ENCODE measurements around the gene GARS1.
A peak's percentile ranks its signal among the peaks of the same experiment; 100 is the strongest.

The GARS1 gene

DNA sequence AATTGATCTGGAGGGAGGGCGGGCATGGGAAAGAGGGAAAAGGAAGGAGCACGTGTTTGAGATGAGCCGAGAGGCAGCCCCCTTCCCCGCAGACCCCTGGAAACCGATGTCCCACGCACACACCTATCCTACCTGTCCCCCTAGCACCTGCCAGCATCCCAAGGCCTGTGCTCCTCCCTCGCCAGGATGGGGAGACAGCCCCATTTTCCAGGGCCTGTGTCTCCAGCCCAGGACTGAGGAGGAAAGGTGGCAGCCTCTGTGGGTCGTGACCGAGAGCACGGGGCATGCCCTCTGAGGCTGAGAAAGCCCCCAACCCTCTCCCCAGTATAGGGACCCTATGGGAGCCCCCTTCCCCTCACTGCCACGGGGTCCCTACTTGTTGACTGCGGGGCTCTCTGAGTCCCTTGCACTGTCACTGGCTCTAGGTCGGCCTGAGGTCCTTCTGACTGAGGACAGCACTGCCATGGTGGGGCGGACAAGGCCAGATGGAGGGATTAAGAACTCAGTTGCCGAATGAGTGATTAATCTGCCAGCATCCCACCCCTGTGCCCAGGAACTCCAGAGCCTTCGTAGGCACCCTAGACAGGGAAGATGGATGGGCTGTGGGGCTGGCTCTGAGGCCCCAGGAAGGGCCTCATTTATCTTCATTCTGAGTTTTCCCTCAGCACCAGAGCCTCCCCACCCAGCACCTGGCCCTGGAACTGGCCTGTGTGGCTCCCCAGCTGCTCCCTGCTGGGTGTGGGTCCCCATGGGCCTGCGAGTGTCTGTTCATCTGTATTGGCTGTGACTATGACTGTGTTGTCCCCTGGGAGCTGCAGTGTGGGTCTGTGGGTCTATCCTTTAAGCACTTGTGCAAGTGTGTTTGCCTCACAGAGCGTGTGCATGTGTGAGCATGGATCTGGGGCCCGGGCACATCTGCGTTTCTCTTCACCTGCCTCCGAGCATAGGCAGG is 61.6 kb downstream of the GARS1 start:
- DNase-seq: peak; percentile 8

- no peak for DNase-seq
These were observed 62.5 kb downstream of the GARS1 start for GRCh38 chr7:30657131-30657530.

GRCh38 chr7:30658479-30659074 is 63.9 kb downstream of the GARS1 start:
- no peak for DNase-seq

- no peak for DNase-seq
These were observed 64.6 kb downstream of the GARS1 start for GRCh38 chr7:30659312-30659711.

- no peak for DNase-seq
These were observed 65.9 kb downstream of the GARS1 start for GRCh38 chr7:30660331-30661255.

DNA sequence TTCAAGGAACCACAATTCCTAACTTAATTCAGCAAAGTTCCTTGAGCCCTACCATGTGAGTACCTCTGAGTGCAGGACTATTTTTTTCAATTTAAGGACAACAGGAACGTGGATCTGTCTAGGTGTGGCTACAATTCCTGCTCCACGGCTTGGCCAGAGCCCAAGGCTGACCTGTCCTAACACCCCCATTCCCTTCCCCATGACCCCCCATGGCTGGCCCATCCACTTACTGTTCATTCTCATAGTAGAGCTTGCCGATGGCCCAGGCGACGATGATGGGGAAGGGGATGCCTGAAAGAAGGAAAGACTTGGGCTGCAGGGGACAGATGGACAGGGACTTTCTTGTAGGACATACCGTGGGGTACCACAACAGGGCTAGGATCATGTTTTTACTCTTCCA is 67.2 kb downstream of the GARS1 start:
- no peak for DNase-seq

DNA sequence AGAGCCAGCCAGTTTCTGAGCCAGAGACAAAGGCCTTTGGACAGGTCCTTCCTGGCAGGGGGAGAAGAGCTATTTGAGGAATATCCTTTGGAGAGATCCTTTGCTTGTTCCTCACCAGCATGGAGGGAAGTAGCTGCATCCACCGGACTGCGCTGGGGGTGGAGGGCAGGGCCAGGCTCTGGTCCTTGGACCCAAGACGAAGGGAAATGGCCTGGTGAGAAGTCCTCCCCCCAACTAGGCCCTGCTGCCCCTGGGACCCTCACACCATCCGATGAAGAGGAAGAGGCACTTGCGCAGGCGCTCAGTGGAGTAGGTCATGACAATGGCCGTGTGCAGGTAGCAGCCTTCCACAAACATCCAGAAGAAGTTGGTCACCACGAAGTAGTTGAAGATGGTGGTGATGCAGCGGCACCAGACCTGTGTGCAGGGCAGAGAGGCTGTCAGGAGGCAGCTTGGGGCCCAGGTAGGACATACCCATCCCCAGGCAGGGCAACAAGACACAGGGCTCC is 67.8 kb downstream of the GARS1 start:
- DNase-seq: no peak

DNA sequence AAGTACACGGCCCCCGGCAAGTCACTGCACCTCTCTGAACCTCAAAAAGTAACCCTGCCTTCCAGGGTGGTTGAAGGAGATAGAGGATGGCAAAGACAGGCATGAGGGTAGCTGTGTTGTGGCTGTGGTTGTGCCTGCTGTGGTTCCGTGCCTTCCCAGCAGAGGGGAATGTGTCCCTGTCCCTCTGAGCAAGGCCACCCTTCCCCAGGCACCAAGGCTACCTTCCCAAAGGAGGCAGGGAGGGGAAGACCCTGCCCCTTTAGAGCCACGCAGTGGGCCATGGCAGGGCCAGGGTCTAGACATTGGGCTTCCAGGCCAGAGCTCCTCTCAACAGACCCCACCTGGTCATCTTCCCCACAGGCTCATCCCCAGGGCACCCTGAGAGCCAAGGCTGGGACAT is 68.7 kb downstream of the GARS1 start:
- no peak for DNase-seq

DNA sequence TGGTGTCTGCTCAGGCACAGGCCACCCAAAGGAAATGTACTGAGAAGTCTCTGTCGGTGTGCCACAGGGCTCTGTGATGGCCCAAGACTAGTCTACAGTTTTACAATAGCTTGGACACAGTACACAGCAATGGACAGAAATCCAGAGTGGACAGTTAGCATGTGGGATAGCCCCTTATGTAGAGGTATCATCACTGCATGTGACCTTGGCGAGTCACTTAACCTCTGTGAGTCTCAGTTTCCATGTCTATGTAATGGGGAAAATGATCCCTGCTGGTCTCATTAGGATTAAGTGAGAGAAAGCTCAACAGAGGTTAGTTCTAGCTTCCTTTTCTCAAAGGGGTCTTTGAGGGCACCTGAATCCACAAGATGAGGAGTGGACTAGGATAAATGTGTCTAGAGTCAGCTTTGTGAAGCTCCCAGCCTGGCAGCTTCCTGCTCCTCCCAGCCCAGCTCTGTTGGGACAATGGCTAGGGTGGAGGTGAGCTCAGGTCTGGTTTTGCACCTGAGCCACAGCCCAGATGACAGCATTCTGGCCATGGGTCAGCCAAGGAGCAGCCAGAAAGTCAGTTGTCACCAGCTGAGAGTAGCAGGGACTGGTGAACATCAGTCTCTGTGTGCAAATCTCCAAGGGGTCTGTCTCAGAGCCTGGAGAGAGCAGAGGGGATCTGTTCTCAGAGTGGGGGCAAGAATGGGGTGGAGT is 69.7 kb downstream of the GARS1 start:
- DNase-seq: no peak

DNA sequence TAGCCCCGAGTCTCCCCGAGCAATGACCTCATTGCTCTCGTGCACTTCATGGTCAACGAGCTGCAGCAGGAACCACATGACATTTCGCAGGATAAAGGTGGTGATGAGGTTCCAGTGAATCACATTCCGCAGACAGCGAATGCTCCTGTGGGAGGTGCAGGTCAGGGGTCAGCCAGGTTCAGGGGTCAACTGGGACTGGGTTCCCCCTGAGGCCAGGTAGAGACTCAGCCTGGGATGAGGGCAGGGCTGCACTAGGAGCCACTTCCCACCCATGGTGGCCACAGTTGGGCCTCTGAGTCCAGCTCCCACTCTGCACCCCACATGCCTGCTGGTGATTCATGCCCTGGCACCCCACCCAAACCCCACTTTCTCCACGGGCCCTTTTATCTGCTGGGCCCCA is 70.4 kb downstream of the GARS1 start:
- no peak for DNase-seq

DNA sequence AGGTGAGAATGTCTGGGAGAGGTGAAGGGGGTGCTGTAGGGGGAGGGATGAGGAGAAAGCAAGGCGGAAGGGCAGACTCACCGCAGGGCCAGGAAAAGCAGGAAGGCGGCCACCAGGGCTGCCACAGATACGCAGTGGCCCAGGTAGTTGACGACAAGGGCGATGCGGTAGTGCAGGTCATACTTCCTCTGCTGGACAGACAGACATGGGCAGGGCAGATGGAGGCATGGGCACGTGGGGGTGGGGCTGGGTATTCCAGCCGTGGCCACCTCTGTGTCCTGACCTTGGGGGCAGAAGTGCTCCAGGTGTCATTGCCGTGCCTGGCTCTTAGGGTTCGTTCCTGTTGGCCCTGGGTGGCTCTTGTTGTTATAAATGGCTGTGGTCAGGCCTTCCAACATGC is 70.8 kb downstream of the GARS1 start:
- DNase-seq: no peak

DNA sequence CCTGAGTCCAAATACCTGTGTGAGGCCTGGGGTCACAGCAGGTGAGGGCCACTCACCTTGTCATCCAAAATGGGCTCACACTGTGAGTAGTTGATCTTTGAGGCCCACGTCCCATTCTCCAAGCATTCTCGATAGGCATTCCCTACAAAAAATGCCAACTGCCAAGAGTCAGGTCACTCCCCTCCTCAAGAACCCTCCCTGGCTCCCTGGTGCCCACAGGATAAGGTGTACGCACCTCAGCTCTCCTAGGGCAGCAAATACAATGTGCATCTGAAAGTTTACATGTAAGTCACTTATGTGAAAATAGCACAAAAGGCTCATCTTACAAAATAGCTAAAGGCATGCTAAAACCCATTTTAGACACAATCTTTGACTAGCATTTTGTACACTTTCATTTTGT is 72.5 kb downstream of the GARS1 start:
- no peak for DNase-seq

DNA sequence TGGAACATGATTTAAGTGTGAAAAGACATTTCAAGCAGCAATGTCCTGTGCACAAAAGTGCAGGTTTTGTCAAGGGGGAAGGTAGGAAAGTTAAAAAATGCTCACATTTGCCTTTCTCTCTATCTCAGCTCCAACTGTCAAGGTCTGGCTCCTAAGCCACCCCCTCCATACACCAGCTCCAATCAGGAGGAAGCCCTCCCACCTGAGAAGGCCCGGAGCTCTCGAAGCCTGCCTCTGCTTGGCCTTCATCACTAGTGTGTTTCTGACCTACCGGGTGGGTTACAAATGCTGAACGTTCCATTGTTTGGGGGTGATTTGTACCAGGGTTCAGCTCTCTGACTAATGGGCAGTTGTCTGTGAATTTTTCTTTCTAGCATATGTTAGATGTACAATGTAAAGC is 73.4 kb downstream of the GARS1 start:
- DNase-seq: no peak

DNA sequence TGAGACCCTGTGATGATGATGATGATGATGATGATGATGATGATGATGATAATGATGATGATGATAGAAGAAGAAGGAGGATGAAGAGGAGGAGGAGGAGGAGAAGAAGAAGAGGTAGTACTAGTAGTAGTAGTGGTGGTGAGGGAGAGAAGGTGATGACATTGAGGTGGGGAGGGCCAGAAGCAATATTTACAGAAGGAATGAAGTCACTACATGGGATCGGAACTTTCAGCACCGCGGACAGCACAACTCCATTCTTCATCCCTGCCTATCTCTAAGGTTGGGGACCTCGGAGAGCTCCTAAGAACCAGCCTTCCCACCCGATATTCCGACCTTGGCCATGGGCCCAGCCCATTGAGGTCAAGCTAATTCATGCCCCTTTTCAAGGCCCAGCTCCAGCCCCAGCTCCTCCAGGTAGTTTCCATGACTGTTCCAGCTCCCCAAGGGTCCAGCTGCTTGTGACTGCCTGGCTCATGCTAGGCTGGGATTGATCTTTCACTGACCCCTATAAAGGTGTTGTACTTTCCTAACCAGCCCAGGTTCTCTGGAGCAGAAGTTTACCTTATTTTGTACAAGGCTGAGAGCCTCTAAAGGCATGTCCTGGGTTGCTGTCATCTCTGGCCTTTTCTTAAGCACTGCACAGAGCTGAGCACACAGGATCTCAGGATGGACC is 77.3 kb downstream of the GARS1 start:
- DNase-seq: no peak

DNA sequence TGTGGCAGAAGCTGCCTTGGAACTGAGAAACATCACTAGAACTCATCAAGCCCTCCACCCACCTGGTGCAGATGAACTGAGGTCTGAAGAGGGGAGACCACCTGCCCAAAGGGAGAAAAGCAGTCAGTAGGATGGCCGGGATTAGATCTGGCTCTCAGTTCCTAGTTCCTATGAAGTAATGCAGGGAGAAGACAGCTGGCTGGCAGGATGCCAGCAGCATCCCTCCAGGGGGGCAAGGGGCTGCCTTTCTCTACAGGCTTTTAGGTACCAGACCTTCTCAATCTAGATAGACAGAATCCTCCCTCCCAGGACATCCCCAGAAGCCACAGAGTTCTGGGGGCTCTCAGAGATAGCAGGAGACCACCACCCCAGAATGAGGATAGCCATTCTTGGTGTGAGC is 79.7 kb downstream of the GARS1 start:
- DNase-seq: no peak

GRCh38 chr7:30674876-30675275 is 80.2 kb downstream of the GARS1 start:
- no peak for DNase-seq

- no peak for DNase-seq
These were observed 84.1 kb downstream of the GARS1 start for GRCh38 chr7:30678805-30679204.

GRCh38 chr7:30679664-30680063 is 85.0 kb downstream of the GARS1 start:
- DNase-seq: no peak

GRCh38 chr7:30681331-30681797 is 86.7 kb downstream of the GARS1 start:
- DNase-seq: no peak

DNA sequence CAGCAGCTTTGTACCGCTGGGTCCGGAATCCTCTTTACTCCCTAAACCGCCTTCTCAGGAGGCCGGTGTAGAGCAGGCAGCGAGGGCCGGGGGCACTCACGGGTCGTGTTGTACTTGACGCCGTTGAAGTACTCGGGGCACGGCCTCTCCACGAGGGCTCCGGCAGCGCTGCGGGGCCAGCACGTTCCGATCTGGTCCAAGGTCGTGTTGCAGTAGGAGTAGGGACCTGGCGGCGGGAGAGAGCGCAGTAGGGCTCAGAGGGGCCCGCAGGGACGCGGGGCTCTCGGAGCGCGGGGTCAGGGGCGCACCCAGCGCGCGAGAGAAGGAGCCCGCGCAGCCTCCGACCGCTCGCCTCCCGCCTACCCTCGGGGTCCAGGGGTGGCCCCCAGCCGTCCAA is 87.1 kb downstream of the GARS1 start:
- DNase-seq: no peak

DNA sequence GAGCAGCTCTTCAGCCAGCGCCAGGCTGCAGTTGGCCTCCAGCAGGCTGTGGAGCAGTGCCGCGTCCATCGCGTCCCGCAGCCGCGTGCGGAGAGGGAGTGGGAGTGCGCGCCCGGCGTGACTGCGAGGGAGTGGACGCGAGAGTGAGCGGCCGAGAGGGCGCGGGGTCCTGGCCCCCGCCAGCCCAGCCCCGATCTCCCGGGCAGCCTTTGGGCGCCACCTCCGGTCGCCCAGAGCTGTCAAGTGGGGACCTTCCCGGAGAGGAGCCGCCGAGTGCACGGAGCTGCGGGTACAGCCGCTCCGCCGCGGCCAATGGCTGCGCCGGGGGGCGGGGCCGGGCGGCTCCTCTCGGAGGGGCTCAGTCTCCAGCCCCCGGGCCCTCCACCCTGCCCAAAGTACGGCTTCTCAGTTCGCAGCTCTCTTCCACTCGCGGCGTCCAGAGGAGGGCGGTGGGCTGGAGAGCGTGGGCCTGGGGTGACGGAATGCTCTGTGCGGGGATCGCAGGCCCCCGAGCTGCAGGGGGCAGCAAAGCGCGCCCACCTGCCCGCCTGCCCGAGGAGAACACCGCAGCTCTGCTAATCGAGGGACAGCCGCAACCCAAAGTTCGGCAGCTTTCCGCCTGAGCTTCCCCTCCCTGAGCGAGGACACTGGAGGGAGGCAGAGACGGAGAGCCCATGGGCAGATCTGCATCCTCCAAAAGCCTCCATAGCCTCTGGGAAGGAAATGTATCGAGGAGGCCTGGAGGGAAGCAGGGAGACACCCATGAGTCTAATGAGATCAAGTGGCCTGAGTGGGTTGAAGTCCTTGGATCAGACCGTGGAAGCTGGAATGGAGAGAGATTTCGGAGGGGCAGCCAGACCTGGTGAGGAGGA is 87.8 kb downstream of the GARS1 start, which contains the start of gene CRHR2:
Gene CRHR2, minus strand, starts transcription at position 245 of the 872 bp plus-strand sequence. Its CDS starts 176 bp downstream, at position 69.
- DNase-seq: peak; percentile 43

All from activated CD8-positive, alpha-beta memory T cell treated with anti-CD3 and anti-CD28 coated beads, Interleukin-2, amount 50 U/mL, for 4 hours (primary cell).